Measurements from ENCODE around the gene ZFAND3. TPM values are rescaled to one million over a fixed set of nuclear protein-coding genes. Genes with fewer than 3 reads are reported as not detected.

ZFAND3 gene
- polyA plus RNA-seq, 3 donors = 144 to 156 (median 149) TPM

Other genes with a start within 250 kb of the ZFAND3 start
- gene MDGA1, start 121.8 kb upstream of the ZFAND3 start, polyA plus RNA-seq (ENCODE audit: insufficient read length in 3 of 3) = 1 to 10 TPM; 2.1 to 5.0 (median 2.7) TPM